H1 (cell line): ENCODE measurements around the gene KIAA0319L. TPM values are rescaled to one million over a fixed set of nuclear protein-coding genes. Genes with fewer than 3 reads are reported as not detected.

Experiments
- polyA plus RNA-seq, 7 experiments: library from polyadenylated mRNA; depleted of rRNA in 3 of 7; stranded (reverse) in 5 of 7; unstranded in 2 of 7; fragments of >200 nt in 5 of 7; fragments of 200-250 nt in 2 of 7; gene quantifications; 1 replicate in 5 of 7; 2 replicates in 1 of 7; 4 replicates in 1 of 7; pipeline versions ENCODE4 v1.2.1 to v1.2.3, GENCODE V29; 2011 to 2013; ENCODE audit warnings: missing spikeins in 2 of 7, mixed read lengths in 2 of 7
- total RNA-seq: library from RNA; stranded (reverse); fragmentation: NEBNext Ultra II Directional; extraction: Animal tissue kit (Norgen Biotek cat#: 25700); gene quantifications from 2 replicates; pipeline ENCODE4 v1.2.1, GENCODE V29; 2021

Gene KIAA0319L
- total and polyA plus RNA-seq, 2 of the 8 experiments (the other 6 are each of a cell fraction or from before 2014, with no cell fraction given), result 40.1 to 55.7 TPM

Other genes starting within 250 kb of the KIAA0319L start
- gene NCDN, start 396 bp upstream of the KIAA0319L start, total RNA-seq, result 35.4 and 36.5 TPM in 2 replicates
- gene NCDN, start 396 bp upstream of the KIAA0319L start, polyA plus RNA-seq (2011; rRNA removed), result 26.2 and 38.8 TPM in 2 replicates
- gene TFAP2E, start 15.9 kb upstream of the KIAA0319L start, total RNA-seq, result 0.50 and 0.61 TPM in 2 replicates
- gene TFAP2E, start 15.9 kb upstream of the KIAA0319L start, polyA plus RNA-seq (2011; rRNA removed), result 0.17 and 0.24 TPM in 2 replicates
- gene PSMB2, start 84.1 kb upstream of the KIAA0319L start, total RNA-seq, result 88.2 and 91.4 TPM in 2 replicates
- 94.0 and 101 TPM in 2 replicates for gene PSMB2, start 84.1 kb upstream of the KIAA0319L start, polyA plus RNA-seq (2011; rRNA removed)
- 10.8 and 12.8 TPM in 2 replicates for gene C1orf216, start 161.5 kb upstream of the KIAA0319L start, total RNA-seq
- gene C1orf216, start 161.5 kb upstream of the KIAA0319L start, polyA plus RNA-seq (2011; rRNA removed), result 7.3 and 7.5 TPM in 2 replicates
- 45.8 and 46.7 TPM in 2 replicates for gene CLSPN, start 212.6 kb upstream of the KIAA0319L start, total RNA-seq
- 5.9 and 7.1 TPM in 2 replicates for gene CLSPN, start 212.6 kb upstream of the KIAA0319L start, polyA plus RNA-seq (2011; rRNA removed)